Type B pancreatic cell (in vitro differentiated cells): ENCODE results near the gene IL12RB2. TPM values are rescaled to one million over a fixed set of nuclear protein-coding genes. Genes with fewer than 3 reads are reported as not detected.

Source experiments
- DNase-seq: peaks from one replicate; pipeline ENCODE4 v3.0.0; 2021; ENCODE audit warnings: mixed read lengths; ENCODE audit not compliant: unreplicated experiment; ENCODE audit errors: extremely low spot score
- H3K27ac Mint-ChIP-seq: 2 replicates; pipeline ENCODE4 v1.8.0; 2021; ENCODE audit warnings: mild to moderate bottlenecking, mixed read lengths
- H3K27me3 Mint-ChIP-seq: 2 replicates; pipeline ENCODE4 v1.8.0; 2021; ENCODE audit warnings: mixed read lengths
- H3K36me3 Mint-ChIP-seq: 2 replicates; pipeline ENCODE4 v1.8.0; 2021; ENCODE audit warnings: mixed read lengths
- H3K4me1 Mint-ChIP-seq: one replicate; pipeline ENCODE4 v1.8.0; 2021; ENCODE audit warnings: mixed read lengths; ENCODE audit not compliant: unreplicated experiment
- H3K4me3 Mint-ChIP-seq: 2 replicates; pipeline ENCODE4 v1.8.0; 2021; ENCODE audit warnings: mild to moderate bottlenecking, mixed read lengths
- H3K9me3 Mint-ChIP-seq: 2 replicates; pipeline ENCODE4 v1.8.0; 2021; ENCODE audit warnings: mixed read lengths
- CTCF ChIP-seq: fragments of 200-600 bp; sonication (generic); conservative IDR thresholded peaks from 2 replicates; pipeline ENCODE4 v1.5.0; 2021; ENCODE audit warnings: antibody characterized with exemption, mild to moderate bottlenecking
- total RNA-seq: library from RNA; stranded (reverse); gene quantifications from 2 replicates; pipeline ENCODE4 v1.2.1, GENCODE V29; 2021; ENCODE audit warnings: low replicate concordance

Gene IL12RB2
- total RNA-seq, 1 donor from 2014 or later: 0.46 TPM

- H3K9me3 Mint-ChIP-seq: no peaks in the 10 kb centered on the region
- H3K4me1 Mint-ChIP-seq: no peaks in the 10 kb centered on the region
- no peaks in the 10 kb centered on the region for H3K36me3 Mint-ChIP-seq
- H3K27ac Mint-ChIP-seq: peak overlapping the region; percentile 42
- peak overlapping the region; percentile 10 for H3K4me3 Mint-ChIP-seq
- DNase-seq: no peak
- no peak for TF ChIP-seq CTCF
- no peaks in the 10 kb centered on the region for H3K27me3 Mint-ChIP-seq
Observed at GRCh38 chr1:67348586-67349252, 41.0 kb downstream of the IL12RB2 start.

- Mint-ChIP-seq H3K36me3 (no peaks in the 10 kb centered on the region), H3K4me3 (no peak overlapping the region), H3K27ac (no peak overlapping the region), H3K9me3 (no peaks in the 10 kb centered on the region), H3K4me1 (no peaks in the 10 kb centered on the region), H3K27me3 (no peaks in the 10 kb centered on the region)
- DNase-seq: no peak
- no peak for TF ChIP-seq CTCF
Observed at GRCh38 chr1:67350783-67351182, 43.1 kb downstream of the IL12RB2 start.

GRCh38 chr1:67352211-67352610, 44.5 kb downstream of the IL12RB2 start:
- no peak for TF ChIP-seq CTCF
- H3K9me3 Mint-ChIP-seq: no peaks in the 10 kb centered on the region
- H3K36me3 Mint-ChIP-seq: no peaks in the 10 kb centered on the region
- no peaks in the 10 kb centered on the region for H3K27me3 Mint-ChIP-seq
- no peak for DNase-seq
- no peak overlapping the region for H3K4me3 Mint-ChIP-seq
- H3K4me1 Mint-ChIP-seq: no peaks in the 10 kb centered on the region
- H3K27ac Mint-ChIP-seq: no peak overlapping the region

GRCh38 chr1:67355745-67356424, 48.2 kb downstream of the IL12RB2 start:
- H3K4me1 Mint-ChIP-seq: no peaks in the 10 kb centered on the region
- no peak overlapping the region for H3K4me3 Mint-ChIP-seq
- H3K27ac Mint-ChIP-seq: no peak overlapping the region
- DNase-seq: no peak
- H3K9me3 Mint-ChIP-seq: no peaks in the 10 kb centered on the region
- no peaks in the 10 kb centered on the region for H3K36me3 Mint-ChIP-seq
- H3K27me3 Mint-ChIP-seq: no peaks in the 10 kb centered on the region
- no peak for TF ChIP-seq CTCF

GRCh38 chr1:67359592-67359991, 51.9 kb downstream of the IL12RB2 start:
- H3K9me3 Mint-ChIP-seq: no peaks in the 10 kb centered on the region
- no peaks in the 10 kb centered on the region for H3K27me3 Mint-ChIP-seq
- DNase-seq: no peak
- H3K4me1 Mint-ChIP-seq: no peaks in the 10 kb centered on the region
- no peak overlapping the region for H3K4me3 Mint-ChIP-seq
- TF ChIP-seq CTCF: no peak
- no peaks in the 10 kb centered on the region for H3K36me3 Mint-ChIP-seq
- H3K27ac Mint-ChIP-seq: no peak overlapping the region
